DND-41 (cell line): ENCODE data around the gene COQ2.

Experiments
- ATAC-seq: fragments of 200-7000 bp; cut with Tn5 transposase; 3 replicates; pipeline ENCODE4 v1.9.1; 2021; ENCODE audit warnings: low read depth; ENCODE audit not compliant: insufficient read depth
- DNase-seq: peaks from one replicate; pipeline ENCODE4 v3.0.0-alpha.2; 2020
- H2AFZ ChIP-seq: 2 replicates; pipeline ENCODE4 v1.6.0; 2012; ENCODE audit warnings: low read depth, low read length
- H3K27ac ChIP-seq: 2 replicates; pipeline ENCODE4 v1.5.1; 2012; ENCODE audit warnings: low read length, inconsistent platforms
- H3K27me3 ChIP-seq: fragments of 200-600 bp; sonication (generic); 2 replicates; pipeline ENCODE4 v1.6.0; 2012; ENCODE audit warnings: low read length, mild to moderate bottlenecking, inconsistent platforms; ENCODE audit not compliant: insufficient read depth, poor library complexity
- H3K36me3 ChIP-seq: 2 replicates; pipeline ENCODE4 v1.5.1; 2012; ENCODE audit warnings: low read length, inconsistent platforms; ENCODE audit not compliant: insufficient read depth
- H3K4me1 ChIP-seq: 2 replicates; pipeline ENCODE4 v1.5.1; 2012; ENCODE audit warnings: mild to moderate bottlenecking, low read length; ENCODE audit not compliant: insufficient read depth
- H3K4me2 ChIP-seq: 2 replicates; pipeline ENCODE4 v1.6.0; 2012; ENCODE audit warnings: mild to moderate bottlenecking, moderate library complexity, low read length, inconsistent platforms; ENCODE audit not compliant: insufficient read depth
- H3K4me3 ChIP-seq, 2 experiments: fragments of 200-600 bp in 1 of 2; shearing (Covaris generic) in 1 of 2; 2 replicates each; pipeline ENCODE4 v1.5.1; 2012 to 2016; ENCODE audit warnings: inconsistent platforms in 2 of 2, low read length in 2 of 2, mild to moderate bottlenecking in 2 of 2, low read depth in 1 of 2, moderate library complexity in 1 of 2
- H3K79me2 ChIP-seq: 2 replicates; pipeline ENCODE4 v1.6.0; 2012; ENCODE audit warnings: low read length, inconsistent platforms; ENCODE audit not compliant: insufficient read depth
- H3K9ac ChIP-seq: 2 replicates; pipeline ENCODE4 v1.6.0; 2012; ENCODE audit warnings: low read depth, mild to moderate bottlenecking, inconsistent platforms, low read length, moderate library complexity
- H3K9me3 ChIP-seq: 2 replicates; pipeline ENCODE4 v1.5.1; 2012; ENCODE audit warnings: low read length, moderate library complexity, mild to moderate bottlenecking, inconsistent platforms; ENCODE audit not compliant: insufficient read depth, severe bottlenecking
- H4K20me1 ChIP-seq: 2 replicates; pipeline ENCODE4 v1.6.0; 2012; ENCODE audit warnings: low read length; ENCODE audit not compliant: insufficient read depth
- EZH2 ChIP-seq: IDR thresholded peaks from 3 replicates; pipeline ENCODE4 v1.6.1; 2012; ENCODE audit warnings: borderline replicate concordance, low read depth, mild to moderate bottlenecking, moderate library complexity, low read length, inconsistent platforms; ENCODE audit not compliant: severe bottlenecking
- TF ChIP-seq, protein P1 (sequence below): IDR thresholded peaks from 2 replicates; pipeline ENCODE4 v1.5.1; 2012; ENCODE audit warnings: borderline replicate concordance, low read length, moderate library complexity, mild to moderate bottlenecking; ENCODE audit not compliant: poor library complexity, severe bottlenecking; ENCODE audit errors: extremely low read depth

COQ2 gene

DNA sequence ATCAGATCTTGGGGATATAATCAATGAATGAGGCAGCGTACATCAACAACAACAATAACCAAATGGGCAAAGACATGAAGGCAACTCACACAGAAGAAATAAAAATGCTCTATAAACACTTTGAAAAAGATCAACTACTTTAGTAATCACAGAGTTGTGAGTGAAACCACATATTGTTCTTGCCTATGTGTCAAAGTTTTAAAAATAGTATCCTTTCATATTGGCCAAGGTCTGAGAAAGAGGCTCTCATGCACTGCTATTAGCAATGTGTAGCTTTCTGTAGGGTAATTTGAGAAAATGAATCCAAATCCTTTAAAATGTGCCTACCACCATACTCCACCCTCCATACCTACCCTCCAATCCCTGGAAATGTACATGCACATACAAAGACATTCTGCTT is 25.0 kb downstream of the COQ2 start:
- no peak for TF ChIP-seq EZH2
- TF ChIP-seq, protein P1, sequence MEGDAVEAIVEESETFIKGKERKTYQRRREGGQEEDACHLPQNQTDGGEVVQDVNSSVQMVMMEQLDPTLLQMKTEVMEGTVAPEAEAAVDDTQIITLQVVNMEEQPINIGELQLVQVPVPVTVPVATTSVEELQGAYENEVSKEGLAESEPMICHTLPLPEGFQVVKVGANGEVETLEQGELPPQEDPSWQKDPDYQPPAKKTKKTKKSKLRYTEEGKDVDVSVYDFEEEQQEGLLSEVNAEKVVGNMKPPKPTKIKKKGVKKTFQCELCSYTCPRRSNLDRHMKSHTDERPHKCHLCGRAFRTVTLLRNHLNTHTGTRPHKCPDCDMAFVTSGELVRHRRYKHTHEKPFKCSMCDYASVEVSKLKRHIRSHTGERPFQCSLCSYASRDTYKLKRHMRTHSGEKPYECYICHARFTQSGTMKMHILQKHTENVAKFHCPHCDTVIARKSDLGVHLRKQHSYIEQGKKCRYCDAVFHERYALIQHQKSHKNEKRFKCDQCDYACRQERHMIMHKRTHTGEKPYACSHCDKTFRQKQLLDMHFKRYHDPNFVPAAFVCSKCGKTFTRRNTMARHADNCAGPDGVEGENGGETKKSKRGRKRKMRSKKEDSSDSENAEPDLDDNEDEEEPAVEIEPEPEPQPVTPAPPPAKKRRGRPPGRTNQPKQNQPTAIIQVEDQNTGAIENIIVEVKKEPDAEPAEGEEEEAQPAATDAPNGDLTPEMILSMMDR = no peak
- Histone ChIP-seq H3K9me3 (no peaks in the 10 kb centered on the region), H2AFZ (no peak overlapping the region), H3K36me3 (peaks cover 14% of the 10 kb centered on the region; the same call in 1 of the 2 replicates), H3K4me3 (no peak overlapping the region), H3K4me2 (no peak overlapping the region), H3K9ac (no peak overlapping the region), H4K20me1 (no peaks in the 10 kb centered on the region), H3K27me3 (no peaks in the 10 kb centered on the region), H3K4me1 (no peaks in the 10 kb centered on the region), H3K79me2 (no peaks in the 10 kb centered on the region), H3K27ac (no peak overlapping the region)
- DNase-seq = no peak
- no peak for ATAC-seq

DNA sequence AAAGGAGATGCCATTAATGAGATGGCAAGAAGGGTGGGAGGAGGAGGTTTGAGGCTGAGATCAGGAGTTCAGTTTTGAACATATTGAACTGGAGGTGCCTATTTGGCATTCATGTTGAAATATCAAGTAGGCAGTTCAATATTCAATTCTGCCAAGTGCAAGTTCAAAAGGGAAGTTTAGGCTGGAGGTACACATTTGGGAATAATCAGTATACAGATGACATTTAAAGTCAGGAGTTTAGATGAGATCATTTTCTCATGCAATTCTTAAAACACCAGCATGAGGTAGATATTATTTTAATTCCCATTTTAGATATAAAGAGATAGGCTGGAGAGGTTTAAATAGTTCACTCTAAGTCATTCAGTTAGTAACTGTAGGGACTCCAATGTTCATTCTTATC is 26.1 kb downstream of the COQ2 start:
- no peak for DNase-seq

DNA sequence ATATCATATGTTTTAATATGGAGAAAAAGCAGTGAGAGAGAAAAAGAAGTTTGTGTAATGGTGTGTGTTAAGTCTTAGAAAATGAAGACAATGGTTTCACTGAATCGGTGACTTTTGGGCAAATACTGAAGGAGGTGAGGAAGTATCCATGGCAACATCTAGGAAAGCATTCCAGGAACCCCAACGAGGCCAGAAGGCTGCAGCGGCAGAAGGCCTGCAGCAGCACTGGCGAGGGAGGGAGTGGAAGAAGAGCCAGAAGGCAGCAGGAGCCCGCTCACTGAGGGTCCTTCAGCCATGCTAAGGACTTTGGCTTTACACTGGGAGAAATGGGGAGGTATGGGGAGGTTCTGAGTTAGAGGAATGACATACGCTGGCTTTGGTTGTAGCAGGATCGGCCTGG is 26.8 kb downstream of the COQ2 start:
- DNase-seq = no peak
- Histone ChIP-seq H3K79me2 (no peaks in the 10 kb centered on the region), H3K9ac (no peak overlapping the region), H3K4me2 (no peak overlapping the region), H2AFZ (no peak overlapping the region), H4K20me1 (no peaks in the 10 kb centered on the region), H3K9me3 (no peaks in the 10 kb centered on the region), H3K4me1 (no peaks in the 10 kb centered on the region), H3K27ac (no peak overlapping the region), H3K4me3 (no peak overlapping the region), H3K27me3 (no peaks in the 10 kb centered on the region), H3K36me3 (peaks cover 10% of the 10 kb centered on the region; the same call in 1 of the 2 replicates)
- TF ChIP-seq EZH2 = no peak
- TF ChIP-seq, protein P1 = no peak
- ATAC-seq = no peak

More for the DNA sequence above, 26.1 kb downstream of the COQ2 start:
- no peak overlapping the region for H3K27ac ChIP-seq
- no peak overlapping the region for H3K9ac ChIP-seq
- no peaks in the 10 kb centered on the region for H4K20me1 ChIP-seq
- H3K4me3 ChIP-seq = no peak overlapping the region
- TF ChIP-seq EZH2 = no peak
- TF ChIP-seq, protein P1 = no peak
- H3K27me3 ChIP-seq = no peaks in the 10 kb centered on the region
- H3K9me3 ChIP-seq = no peaks in the 10 kb centered on the region
- no peak overlapping the region for H3K4me2 ChIP-seq
- no peaks in the 10 kb centered on the region for H3K79me2 ChIP-seq
- ATAC-seq = no peak
- no peak overlapping the region for H2AFZ ChIP-seq
- no peaks in the 10 kb centered on the region for H3K4me1 ChIP-seq
- H3K36me3 ChIP-seq = peaks cover 10% of the 10 kb centered on the region; the same call in 1 of the 2 replicates

DNA sequence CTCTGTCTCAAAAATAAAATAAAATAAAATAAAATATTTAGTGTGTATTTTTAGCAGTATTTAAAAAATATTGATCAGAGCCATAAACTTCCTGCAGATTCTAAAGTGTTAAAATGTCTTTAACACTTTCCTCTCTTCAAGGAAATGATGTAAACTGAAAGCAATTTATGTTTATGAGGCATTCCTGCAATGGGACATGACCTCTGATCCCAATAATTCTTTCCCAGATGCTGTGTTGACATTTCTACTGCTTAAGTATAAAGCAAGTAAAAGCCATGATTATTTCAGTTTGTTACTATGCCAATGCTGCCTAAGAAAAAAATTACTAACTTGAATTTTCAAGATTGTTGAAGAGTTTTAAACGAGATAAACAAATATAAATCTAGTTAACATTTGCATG is 29.0 kb downstream of the COQ2 start:
- ATAC-seq (no peak), DNase-seq (no peak)
- H3K27me3 ChIP-seq = no peaks in the 10 kb centered on the region
- H3K9ac ChIP-seq = no peak overlapping the region
- H3K27ac ChIP-seq = no peak overlapping the region
- 0 out of 2 replicates have a peak, but pooled peaks cover 5% of the 10 kb centered on the region for H3K36me3 ChIP-seq
- H3K4me2 ChIP-seq = no peak overlapping the region
- no peaks in the 10 kb centered on the region for H4K20me1 ChIP-seq
- no peaks in the 10 kb centered on the region for H3K4me1 ChIP-seq
- no peak overlapping the region for H3K4me3 ChIP-seq
- H3K79me2 ChIP-seq = no peaks in the 10 kb centered on the region
- no peaks in the 10 kb centered on the region for H3K9me3 ChIP-seq
- no peak overlapping the region for H2AFZ ChIP-seq
- TF ChIP-seq, protein P1 = no peak
- no peak for TF ChIP-seq EZH2
